ENCODE results near the gene POU2AF3.

The POU2AF3 gene

GRCh38 chr11:111352231-111352746, 53.9 kb downstream of the POU2AF3 start:
- no peak overlapping the region for H3K4me3 Mint-ChIP-seq
- H3K27me3 Mint-ChIP-seq, result no peaks in the 10 kb centered on the region
- peaks cover 4% of the 10 kb centered on the region for H3K36me3 Mint-ChIP-seq
- H3K27ac Mint-ChIP-seq, result no peak overlapping the region
- no peaks in the 10 kb centered on the region for H3K4me1 Mint-ChIP-seq
- H3K9me3 Mint-ChIP-seq, result no peaks in the 10 kb centered on the region

DNA sequence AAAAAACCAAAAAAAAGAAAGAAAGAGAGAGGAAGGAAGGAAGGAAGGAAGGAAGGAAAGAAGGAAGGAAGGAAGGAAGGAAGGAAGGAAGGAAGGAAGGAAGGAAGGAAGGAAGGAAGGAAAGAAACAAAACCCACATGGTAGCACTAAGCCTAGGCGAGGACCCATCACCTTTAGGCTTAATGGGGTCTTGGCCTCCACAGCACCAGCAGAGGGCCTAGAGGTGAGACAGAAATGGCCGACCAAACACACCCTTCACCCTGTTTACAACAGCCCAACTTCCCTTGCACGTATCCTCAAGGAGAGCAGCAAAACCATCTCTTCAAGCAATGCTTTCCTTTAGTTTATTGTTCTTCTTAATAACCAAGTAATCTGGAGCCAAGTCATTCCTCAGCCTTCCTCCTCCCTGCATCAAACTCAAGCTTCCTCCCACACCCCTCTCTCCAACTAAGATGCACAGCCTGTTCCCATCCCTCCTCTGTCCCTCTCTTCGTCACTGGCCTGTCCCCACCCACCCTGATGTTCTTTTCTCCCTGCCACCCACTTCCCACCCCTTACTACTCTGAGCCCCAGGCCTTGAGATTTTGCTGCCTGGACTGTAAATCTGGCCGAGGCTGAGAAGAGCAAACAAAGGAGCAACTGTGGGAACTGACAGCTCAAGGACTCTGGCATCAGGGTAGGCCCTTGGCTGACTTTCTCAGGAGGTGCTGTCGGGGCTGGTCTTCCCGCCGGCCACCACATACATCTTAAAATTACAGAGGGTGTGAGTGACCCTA, 54.8 kb downstream of the POU2AF3 start:
- Mint-ChIP-seq H3K4me3 (no peak overlapping the region), H3K4me1 (no peaks in the 10 kb centered on the region), H3K27me3 (no peaks in the 10 kb centered on the region), H3K36me3 (peaks cover 4% of the 10 kb centered on the region), H3K27ac (no peak overlapping the region), H3K9me3 (no peaks in the 10 kb centered on the region)

- no peaks in the 10 kb centered on the region for H3K9me3 Mint-ChIP-seq
- H3K4me3 Mint-ChIP-seq, result no peak overlapping the region
- peaks cover 4% of the 10 kb centered on the region for H3K36me3 Mint-ChIP-seq
- no peaks in the 10 kb centered on the region for H3K4me1 Mint-ChIP-seq
- H3K27ac Mint-ChIP-seq, result no peak overlapping the region
- H3K27me3 Mint-ChIP-seq, result no peaks in the 10 kb centered on the region
Observed at GRCh38 chr11:111353776-111354600, 55.6 kb downstream of the POU2AF3 start.

DNA sequence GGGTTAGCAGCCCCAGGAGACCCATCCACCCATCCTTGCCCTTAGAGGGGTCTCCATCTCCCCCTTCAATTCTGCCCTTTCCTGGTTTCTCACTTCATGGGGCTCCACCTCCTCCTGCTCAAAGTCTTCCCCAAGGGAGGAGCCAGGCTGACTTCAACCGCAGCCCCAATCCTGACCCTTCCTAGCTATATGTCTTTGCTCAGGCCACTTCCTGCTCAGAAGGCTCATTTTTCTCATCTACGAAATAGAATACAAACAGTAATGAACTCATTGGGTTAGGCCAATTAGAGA, 56.2 kb downstream of the POU2AF3 start:
- H3K4me1 Mint-ChIP-seq, result no peaks in the 10 kb centered on the region
- no peak overlapping the region for H3K4me3 Mint-ChIP-seq
- H3K9me3 Mint-ChIP-seq, result no peaks in the 10 kb centered on the region
- peaks cover 4% of the 10 kb centered on the region for H3K36me3 Mint-ChIP-seq
- H3K27me3 Mint-ChIP-seq, result no peaks in the 10 kb centered on the region
- no peak overlapping the region for H3K27ac Mint-ChIP-seq

GRCh38 chr11:111355101-111355500, 56.8 kb downstream of the POU2AF3 start:
- Mint-ChIP-seq H3K4me3 (no peak overlapping the region), H3K4me1 (no peaks in the 10 kb centered on the region), H3K36me3 (peaks cover 4% of the 10 kb centered on the region), H3K27ac (no peak overlapping the region), H3K9me3 (no peaks in the 10 kb centered on the region), H3K27me3 (no peaks in the 10 kb centered on the region)

GRCh38 chr11:111355956-111356659, 57.8 kb downstream of the POU2AF3 start:
- no peak overlapping the region for H3K4me3 Mint-ChIP-seq
- peaks cover 4% of the 10 kb centered on the region for H3K36me3 Mint-ChIP-seq
- H3K9me3 Mint-ChIP-seq, result no peaks in the 10 kb centered on the region
- H3K27me3 Mint-ChIP-seq, result no peaks in the 10 kb centered on the region
- peaks cover 4% of the 10 kb centered on the region for H3K4me1 Mint-ChIP-seq
- no peak overlapping the region for H3K27ac Mint-ChIP-seq

- Mint-ChIP-seq H3K36me3 (peaks cover 4% of the 10 kb centered on the region), H3K9me3 (no peaks in the 10 kb centered on the region), H3K27me3 (no peaks in the 10 kb centered on the region), H3K27ac (no peak overlapping the region), H3K4me1 (peaks cover 9% of the 10 kb centered on the region), H3K4me3 (no peak overlapping the region)
Observed at GRCh38 chr11:111356660-111357048, 58.3 kb downstream of the POU2AF3 start.

GRCh38 chr11:111357150-111358037, 59.0 kb downstream of the POU2AF3 start:
- Mint-ChIP-seq H3K27me3 (no peaks in the 10 kb centered on the region), H3K4me1 (peaks cover 12% of the 10 kb centered on the region), H3K36me3 (peaks cover 4% of the 10 kb centered on the region), H3K4me3 (no peak overlapping the region), H3K27ac (no peak overlapping the region), H3K9me3 (no peaks in the 10 kb centered on the region)

Data from activated naive CD4-positive, alpha-beta T cell treated with anti-CD3 and anti-CD28 coated beads, Interleukin-2, amount 50 U/mL, for 24 hours (primary cell).